NT2/D1 (cell line): ENCODE results near the gene ZNF385B.

Experiments used
- SUZ12 ChIP-seq: IDR thresholded peaks from 2 replicates; pipeline ENCODE4 v1.6.1; 2011; ENCODE audit not compliant: insufficient read length, insufficient read depth; ENCODE audit errors: extremely low read depth
- ZNF274 ChIP-seq: IDR thresholded peaks from 2 replicates; pipeline ENCODE4 v1.6.1; 2011; ENCODE audit warnings: mild to moderate bottlenecking, low read depth, low read length

- TF ChIP-seq ZNF274 (no peak), SUZ12 (no peak)
Measured at GRCh38 chr2:179790235-179791217, 70.9 kb downstream of the ZNF385B start.
